GM18526 (cell line): Measurements from ENCODE around the gene FAM107B.

ENCODE experiments used
- POLR2A ChIP-seq: IDR thresholded peaks from 3 replicates; pipeline ENCODE4 v1.6.1; 2011; ENCODE audit not compliant: insufficient read length; ENCODE audit errors: extremely low read depth

The FAM107B gene

GRCh38 chr10:14564268-14564744 lies 210.4 kb downstream of the FAM107B start:
- TF ChIP-seq POLR2A: no peak

- TF ChIP-seq POLR2A: no peak
Observed at GRCh38 chr10:14563359-14563940, 211.2 kb downstream of the FAM107B start.

GRCh38 chr10:14563076-14563336 lies 211.7 kb downstream of the FAM107B start:
- no peak for TF ChIP-seq POLR2A

DNA sequence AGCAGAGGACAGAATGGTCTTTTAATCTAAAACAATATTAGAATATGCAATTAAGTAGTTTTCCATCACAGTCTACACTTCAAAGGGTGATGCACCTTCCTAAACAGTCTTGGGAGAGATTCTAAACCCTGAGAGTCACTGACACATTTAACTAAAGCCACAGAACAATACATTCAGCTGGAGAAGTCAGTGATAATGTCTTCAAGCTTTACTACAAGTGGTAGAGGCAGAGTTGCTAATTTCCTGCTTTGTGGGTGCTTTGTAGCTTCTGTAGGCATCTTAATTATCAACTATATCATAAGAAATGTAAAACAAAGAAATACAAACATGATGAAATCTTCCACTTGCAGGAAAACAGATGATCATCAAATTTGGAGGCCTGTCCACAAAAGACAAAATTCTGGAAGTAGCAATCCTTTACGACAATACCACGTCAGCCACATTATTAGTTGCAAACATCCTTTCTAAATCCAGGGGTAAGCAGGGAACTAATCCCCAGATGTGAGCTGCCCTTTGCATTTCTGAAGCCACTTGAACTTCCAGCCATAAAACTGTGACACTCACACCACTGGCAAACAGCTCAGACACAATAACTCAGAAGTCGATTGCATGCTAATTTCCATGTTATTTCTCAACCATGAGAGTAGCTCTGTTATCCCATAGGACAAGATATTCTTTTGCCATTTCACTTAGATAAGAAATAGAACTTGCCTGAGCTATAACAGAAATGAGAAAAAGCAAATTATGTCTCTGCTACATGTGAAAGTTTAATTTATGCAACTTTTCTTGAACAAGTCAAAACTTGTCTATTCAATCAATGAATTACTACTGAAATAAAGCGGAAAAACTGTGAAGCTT lies 212.2 kb downstream of the FAM107B start:
- no peak for TF ChIP-seq POLR2A

DNA sequence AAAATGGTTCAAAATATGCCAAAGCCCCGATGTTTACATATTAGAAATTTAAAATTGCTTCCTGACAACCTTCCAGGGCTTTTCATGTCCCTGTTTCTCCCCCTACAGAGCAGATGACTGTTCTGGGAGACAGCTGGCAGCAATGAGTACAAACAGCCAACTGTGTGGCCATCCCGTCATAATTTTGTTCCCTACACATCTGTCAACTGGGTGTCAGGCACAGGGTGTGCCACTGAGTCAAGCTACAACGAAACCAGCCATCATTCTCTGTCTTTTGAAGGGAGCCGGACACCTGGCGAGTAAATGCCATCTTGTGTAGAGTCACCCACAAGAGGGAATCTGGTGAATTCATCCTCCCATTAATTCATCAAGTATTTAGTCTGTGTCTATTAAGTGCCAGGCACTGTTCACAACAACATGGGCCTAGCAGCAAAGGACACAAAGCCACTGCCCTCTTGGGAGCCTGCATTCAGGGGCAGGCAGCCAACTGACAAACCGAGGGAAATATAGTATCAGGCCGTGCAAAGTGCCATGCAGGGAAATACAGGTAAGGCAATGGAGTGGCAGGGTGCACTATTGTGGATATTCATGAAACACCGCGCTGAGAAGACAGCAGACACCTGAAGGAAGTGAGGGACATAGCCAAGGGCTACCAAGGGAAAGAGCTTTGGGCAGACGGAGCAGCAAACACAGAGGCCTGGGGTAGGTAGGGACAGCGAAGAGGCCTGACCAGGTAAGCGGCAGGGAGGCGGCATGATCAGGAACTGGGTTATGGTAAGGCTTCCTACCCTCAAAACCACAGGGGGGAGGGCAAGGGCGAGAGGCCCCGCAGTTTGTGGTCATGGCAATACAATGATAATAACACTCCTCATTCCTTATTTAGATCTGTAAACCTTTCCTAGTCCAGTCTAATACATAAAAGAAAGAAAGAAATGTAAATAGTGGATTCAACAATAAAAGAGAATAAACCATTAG lies 213.6 kb downstream of the FAM107B start:
- no peak for TF ChIP-seq POLR2A

DNA sequence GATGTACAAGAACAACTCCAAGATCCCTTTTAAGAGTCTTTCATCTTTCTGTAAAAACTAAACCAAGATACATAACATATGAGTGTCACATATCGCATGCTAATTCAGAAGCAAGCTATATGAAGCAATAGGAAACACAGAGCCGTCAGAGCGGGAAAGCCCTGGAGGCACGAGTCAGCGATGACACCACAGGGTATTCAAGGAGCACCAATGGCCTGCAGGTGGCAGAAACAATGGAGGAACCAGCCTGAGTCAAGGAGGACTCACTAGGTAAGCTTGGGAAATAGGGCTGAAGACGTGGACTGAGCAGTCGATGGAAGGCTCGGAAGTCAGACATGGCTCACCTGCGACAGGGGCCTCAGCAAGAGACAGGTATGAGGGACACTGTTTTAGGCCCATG lies 214.4 kb downstream of the FAM107B start:
- no peak for TF ChIP-seq POLR2A

DNA sequence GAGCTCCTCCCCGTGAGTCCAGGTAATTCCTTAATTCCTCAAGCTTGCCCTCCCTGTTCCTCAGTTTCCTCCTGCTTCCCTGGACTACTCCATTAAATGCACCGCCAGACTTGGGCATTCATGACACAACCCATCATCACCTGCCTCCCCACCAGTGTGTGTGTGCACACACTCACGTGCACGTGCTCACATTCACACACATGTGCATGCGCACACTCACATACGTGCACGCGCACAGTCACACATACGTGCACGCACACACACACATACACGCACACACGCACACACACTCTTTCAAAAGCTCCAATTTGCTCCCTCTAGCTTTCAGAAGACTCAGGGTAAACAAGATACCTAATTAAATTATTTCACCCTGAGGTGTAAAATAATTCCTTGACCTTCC lies 216.7 kb downstream of the FAM107B start:
- TF ChIP-seq POLR2A: no peak

- TF ChIP-seq POLR2A: no peak
Observed at GRCh38 chr10:14557567-14557966, 217.1 kb downstream of the FAM107B start.

DNA sequence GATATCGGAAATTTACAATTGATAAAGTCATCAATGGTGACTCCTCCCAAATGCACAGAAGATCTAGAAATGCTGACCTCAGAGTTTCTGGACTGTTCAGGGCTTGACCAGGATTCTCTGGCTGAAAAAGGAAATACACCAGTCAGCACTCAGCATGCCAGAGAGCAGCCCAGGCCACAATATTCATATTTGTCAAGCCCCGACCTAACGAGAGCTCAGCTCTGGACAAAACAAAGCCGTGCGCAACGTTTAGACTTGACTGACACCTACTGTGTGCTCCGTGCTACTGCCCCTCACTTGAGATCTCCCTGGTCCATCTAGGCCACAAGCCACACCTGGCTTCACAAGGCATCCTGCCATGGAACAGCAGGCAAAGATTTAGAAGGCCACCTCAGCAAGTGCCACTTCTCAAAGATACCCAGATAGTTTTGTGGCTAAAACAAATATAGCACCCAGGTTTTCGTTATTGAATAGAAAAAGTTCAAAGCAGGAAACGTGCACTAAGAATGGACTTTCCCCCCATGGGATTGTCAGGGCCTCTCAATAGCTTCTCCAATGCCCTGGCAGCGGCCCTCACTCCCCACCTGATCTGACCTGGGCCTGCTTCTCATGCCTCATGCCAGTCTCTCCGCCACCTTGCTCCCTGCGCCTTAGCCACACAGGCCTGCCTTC lies 218.3 kb downstream of the FAM107B start:
- no peak for TF ChIP-seq POLR2A

GRCh38 chr10:14555807-14556206 lies 218.9 kb downstream of the FAM107B start:
- no peak for TF ChIP-seq POLR2A

- no peak for TF ChIP-seq POLR2A
Observed at GRCh38 chr10:14554491-14555205, 220.0 kb downstream of the FAM107B start.

DNA sequence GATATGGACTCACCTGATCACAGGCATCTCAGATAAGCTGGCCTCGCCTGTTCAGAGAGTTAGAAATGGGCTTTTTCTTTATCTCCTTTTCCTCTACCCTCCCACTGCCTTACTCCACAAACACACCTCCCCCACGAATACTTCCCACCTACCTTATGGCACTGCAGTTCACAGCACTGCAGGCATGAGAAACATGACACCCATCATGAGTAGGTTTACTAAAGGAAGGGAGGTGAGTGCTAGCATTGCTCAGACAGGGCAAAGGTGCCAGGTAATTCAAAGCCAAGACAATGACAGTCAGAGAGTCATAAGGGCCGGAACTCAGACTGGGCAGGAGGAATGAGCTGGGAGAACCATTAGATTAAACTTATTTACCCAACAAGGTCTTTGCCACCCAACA lies 220.6 kb downstream of the FAM107B start:
- TF ChIP-seq POLR2A: no peak

DNA sequence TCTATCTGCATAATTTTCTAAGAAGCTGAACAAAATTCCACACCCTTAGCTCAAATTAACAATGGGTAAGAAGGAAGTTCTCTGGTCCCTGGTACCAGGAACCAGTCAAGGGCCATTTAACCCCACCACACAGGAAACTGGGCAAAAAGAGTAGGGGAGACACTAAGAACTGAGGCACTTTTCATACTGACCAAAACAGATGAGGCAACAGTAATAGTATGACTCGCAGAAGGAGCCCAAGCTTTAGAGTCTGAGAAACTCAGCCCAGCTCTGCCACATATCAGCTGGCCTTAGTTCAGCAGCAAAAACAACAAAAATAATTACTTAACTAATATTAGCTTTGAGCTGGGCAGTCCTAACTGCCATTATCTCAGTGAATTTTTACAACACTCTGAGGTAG lies 221.2 kb downstream of the FAM107B start:
- no peak for TF ChIP-seq POLR2A

GRCh38 chr10:14552015-14552414 lies 222.7 kb downstream of the FAM107B start:
- TF ChIP-seq POLR2A: no peak
